ES-I3 (cell line): ENCODE results near the gene PCBP2.

Source experiments
- H3K36me3 ChIP-seq: 2 replicates; pipeline ENCODE4 v1.6.1; 2013; ENCODE audit warnings: mild to moderate bottlenecking, low read length, control low read depth, moderate library complexity; ENCODE audit not compliant: insufficient read depth
- H3K4me1 ChIP-seq: 2 replicates; pipeline ENCODE4 v1.6.1; 2013; ENCODE audit warnings: mild to moderate bottlenecking, control low read depth, low read length; ENCODE audit not compliant: insufficient read depth
- H3K9ac ChIP-seq: 2 replicates; pipeline ENCODE4 v1.6.1; 2013; ENCODE audit warnings: low read depth, mild to moderate bottlenecking, low read length, moderate library complexity
- H3K9me3 ChIP-seq: 2 replicates; pipeline ENCODE4 v1.6.1; 2013; ENCODE audit warnings: mild to moderate bottlenecking, low read length, moderate library complexity; ENCODE audit not compliant: control insufficient read depth, insufficient read depth

The PCBP2 gene

DNA sequence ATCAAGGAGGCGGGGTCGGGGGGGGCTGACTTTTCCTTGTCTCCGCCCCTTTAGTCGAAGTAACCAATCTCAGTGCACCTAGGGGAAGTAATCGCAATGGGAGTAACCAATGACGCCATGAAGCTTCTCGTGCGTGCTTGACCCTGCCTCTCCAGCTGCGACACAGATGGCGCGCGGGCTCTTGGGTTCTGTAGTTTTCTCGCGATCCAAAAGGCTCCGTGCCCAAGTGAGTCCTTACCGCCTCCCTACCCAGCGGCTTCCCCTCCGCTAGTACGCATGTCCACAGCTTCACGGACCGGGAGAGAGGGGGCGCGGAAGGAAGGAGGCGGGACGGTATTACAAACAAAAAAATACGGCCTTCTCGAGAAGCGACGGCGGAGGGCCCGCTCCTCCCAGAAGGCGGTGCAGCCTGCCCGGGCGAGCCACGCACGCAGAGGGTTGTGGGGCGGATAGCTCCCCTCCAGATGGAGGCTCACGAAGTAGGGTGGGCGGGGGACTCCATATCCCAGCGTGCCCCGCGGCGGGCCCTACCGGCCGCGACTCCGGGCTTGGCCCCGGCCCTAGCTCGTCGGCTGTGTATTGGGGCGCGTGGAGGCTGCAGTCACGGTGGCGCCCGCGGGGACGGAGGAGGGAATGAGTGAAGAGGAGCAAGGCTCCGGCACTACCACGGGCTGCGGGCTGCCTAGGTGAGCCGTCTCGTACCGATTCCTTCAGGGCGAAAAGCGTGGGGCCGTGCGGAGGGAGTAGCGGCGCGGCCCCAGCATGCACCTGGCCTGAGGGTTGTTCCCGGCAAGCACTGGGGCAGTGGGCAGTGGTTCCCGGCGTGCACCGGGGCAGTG is 49.1 kb downstream of the PCBP2 start, which contains the start of gene TARBP2:
Gene TARBP2 (plus strand): TSS at position 508 of the 839 bp plus-strand sequence. CDS start 126 bp downstream, at position 634.
- H3K9me3 ChIP-seq, result no peaks in the 10 kb centered on the region
- peak within 1 kb of the TSS; percentile 76 for H3K9ac ChIP-seq
- no peaks in the 10 kb centered on the region for H3K36me3 ChIP-seq
- H3K4me1 ChIP-seq, result peaks cover 21% of the 10 kb centered on the region

GRCh38 chr12:53501615-53502181 is 49.8 kb downstream of the PCBP2 start:
- peaks cover 15% of the 10 kb centered on the region for H3K4me1 ChIP-seq
- H3K9me3 ChIP-seq, result no peaks in the 10 kb centered on the region
- H3K36me3 ChIP-seq, result no peaks in the 10 kb centered on the region
- H3K9ac ChIP-seq, result peak overlapping the region; percentile 76

DNA sequence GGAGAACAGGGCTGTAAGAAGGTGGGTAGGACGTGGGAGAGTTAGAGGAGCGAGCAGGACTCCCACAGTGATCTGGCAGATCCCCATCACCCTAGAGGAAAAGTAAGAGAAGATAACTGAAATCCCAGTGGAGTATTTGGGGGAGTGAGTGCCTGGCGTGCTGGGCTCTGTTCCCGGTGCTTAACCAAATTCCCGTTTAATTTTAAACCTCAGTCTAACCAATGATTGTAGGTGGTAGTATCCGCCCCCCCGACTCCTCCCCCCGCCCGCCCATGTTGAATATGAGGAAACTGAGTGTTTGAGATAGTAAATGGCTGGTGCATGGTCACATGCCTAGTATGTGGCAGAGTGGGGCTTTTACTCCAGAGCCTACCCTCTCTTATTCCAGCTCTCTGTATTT is 50.4 kb downstream of the PCBP2 start:
- peaks cover 12% of the 10 kb centered on the region for H3K4me1 ChIP-seq
- H3K9ac ChIP-seq, result no peak overlapping the region; the same call in 1 of the 2 replicates
- no peaks in the 10 kb centered on the region for H3K9me3 ChIP-seq
- H3K36me3 ChIP-seq, result no peaks in the 10 kb centered on the region

- Histone ChIP-seq H3K9me3 (no peaks in the 10 kb centered on the region), H3K4me1 (peaks cover 11% of the 10 kb centered on the region), H3K36me3 (no peaks in the 10 kb centered on the region), H3K9ac (no peak overlapping the region)
Measured at GRCh38 chr12:53502983-53503728, 51.3 kb downstream of the PCBP2 start.

GRCh38 chr12:53504004-53504920 is 52.4 kb downstream of the PCBP2 start:
- Histone ChIP-seq H3K4me1 (peaks cover 7% of the 10 kb centered on the region; the same call in 1 of the 2 replicates), H3K9me3 (no peaks in the 10 kb centered on the region), H3K9ac (no peak overlapping the region), H3K36me3 (no peaks in the 10 kb centered on the region)

DNA sequence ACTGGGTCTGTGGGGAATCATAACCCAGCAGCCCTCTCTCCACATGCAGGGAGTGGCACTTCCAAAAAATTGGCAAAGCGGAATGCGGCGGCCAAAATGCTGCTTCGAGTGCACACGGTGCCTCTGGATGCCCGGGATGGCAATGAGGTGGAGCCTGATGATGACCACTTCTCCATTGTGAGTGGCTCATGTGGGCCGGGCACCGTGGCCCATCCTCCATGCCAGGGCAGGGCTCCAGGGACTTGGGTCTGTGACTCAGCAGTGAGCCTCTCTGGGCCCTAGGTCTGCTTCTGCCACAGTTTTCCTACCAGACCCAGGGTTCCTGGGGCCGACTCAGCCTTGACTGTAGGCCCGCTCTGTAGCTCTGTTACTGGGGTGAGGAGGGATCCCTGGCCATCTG is 53.2 kb downstream of the PCBP2 start:
- H3K4me1 ChIP-seq, result peaks cover 7% of the 10 kb centered on the region; the same call in 1 of the 2 replicates
- no peaks in the 10 kb centered on the region for H3K9me3 ChIP-seq
- no peak overlapping the region for H3K9ac ChIP-seq
- no peaks in the 10 kb centered on the region for H3K36me3 ChIP-seq

- H3K4me1 ChIP-seq, result peaks cover 7% of the 10 kb centered on the region; the same call in 1 of the 2 replicates
- H3K9me3 ChIP-seq, result no peaks in the 10 kb centered on the region
- H3K9ac ChIP-seq, result no peak overlapping the region
- H3K36me3 ChIP-seq, result no peaks in the 10 kb centered on the region
Measured at GRCh38 chr12:53505555-53506449, 53.9 kb downstream of the PCBP2 start.

DNA sequence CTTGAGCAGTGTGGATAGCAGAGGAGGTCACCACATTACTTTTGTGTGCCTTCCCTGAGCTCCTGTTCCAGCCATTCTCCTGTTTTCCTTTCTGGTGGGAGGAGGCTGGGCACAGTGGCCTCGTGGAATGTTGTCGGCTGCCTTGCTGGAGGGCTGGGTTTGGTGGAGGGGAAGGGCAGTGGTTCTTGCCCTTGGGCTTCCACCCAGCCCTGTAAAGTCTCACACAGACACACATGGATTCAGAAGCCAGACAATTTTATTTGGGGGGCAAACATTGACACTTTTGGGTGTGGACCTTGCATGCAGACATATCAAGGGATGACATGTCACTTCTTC is 54.5 kb downstream of the PCBP2 start:
- H3K9me3 ChIP-seq, result no peaks in the 10 kb centered on the region
- H3K4me1 ChIP-seq, result peaks cover 7% of the 10 kb centered on the region; the same call in 1 of the 2 replicates
- H3K36me3 ChIP-seq, result no peaks in the 10 kb centered on the region
- H3K9ac ChIP-seq, result no peak overlapping the region

GRCh38 chr12:53506881-53507602 is 55.1 kb downstream of the PCBP2 start, which contains the start of gene NPFF:
TSS of gene NPFF (minus strand) at chr12:53507484. CDS start at chr12:53507474, 10 bp downstream.
- H3K9me3 ChIP-seq, result no peaks in the 10 kb centered on the region
- no peak within 1 kb of the TSS for H3K9ac ChIP-seq
- H3K4me1 ChIP-seq, result peaks cover 1% of the 10 kb centered on the region; the same call in 1 of the 2 replicates
- no peaks in the 10 kb centered on the region for H3K36me3 ChIP-seq

DNA sequence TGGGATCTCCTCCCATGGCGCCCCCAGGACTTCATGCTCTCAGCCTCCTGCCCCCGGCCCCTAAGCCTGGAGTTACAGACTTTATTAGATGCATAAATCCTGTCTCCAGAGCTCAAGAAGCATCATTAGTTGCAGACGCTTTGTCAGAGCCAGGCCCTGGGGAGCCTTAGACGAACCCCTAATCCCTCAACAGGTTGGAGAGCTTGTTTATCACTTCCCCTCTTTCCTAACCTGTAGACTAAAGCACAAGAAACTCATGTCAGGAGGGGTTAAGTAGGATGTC is 55.6 kb downstream of the PCBP2 start:
- Histone ChIP-seq H3K9me3 (no peaks in the 10 kb centered on the region), H3K9ac (no peak overlapping the region), H3K36me3 (no peaks in the 10 kb centered on the region), H3K4me1 (no peaks in the 10 kb centered on the region; the same call in 1 of the 2 replicates)

DNA sequence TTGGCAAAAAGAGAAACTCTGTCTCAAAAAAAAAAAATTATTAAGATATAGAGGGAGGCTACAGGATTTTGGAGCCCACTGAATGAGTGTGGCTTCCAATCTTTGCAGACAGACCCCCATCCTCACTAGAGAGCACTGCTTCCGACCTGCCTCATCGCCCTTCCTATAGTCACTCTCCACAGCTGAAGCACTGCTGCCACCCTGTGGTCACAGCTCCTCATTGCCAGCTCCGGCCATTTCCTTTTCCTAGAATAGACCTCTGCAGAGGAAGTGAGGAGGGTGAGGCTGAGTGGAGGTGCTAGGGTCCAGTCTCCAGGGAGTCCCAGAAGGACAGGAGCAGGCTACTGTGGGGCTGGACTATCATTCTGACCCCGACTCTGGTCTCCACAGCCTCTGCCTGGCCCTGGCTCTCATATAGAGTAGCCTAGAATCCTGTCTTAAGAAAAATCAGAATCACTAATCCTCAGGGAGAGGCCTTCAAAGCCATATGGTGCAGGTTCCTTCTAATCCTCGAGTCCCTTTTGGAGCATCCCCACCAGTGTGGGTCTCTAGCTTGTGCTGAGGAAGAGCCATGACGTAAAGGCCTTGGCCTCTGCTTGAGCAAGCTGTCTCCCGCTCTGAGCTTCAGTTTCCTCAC is 56.8 kb downstream of the PCBP2 start:
- Histone ChIP-seq H3K9ac (no peak overlapping the region), H3K9me3 (no peaks in the 10 kb centered on the region), H3K4me1 (no peaks in the 10 kb centered on the region; the same call in 1 of the 2 replicates), H3K36me3 (no peaks in the 10 kb centered on the region)

GRCh38 chr12:53510181-53510812 is 58.4 kb downstream of the PCBP2 start:
- Histone ChIP-seq H3K4me1 (no peaks in the 10 kb centered on the region; the same call in 1 of the 2 replicates), H3K9me3 (no peaks in the 10 kb centered on the region), H3K9ac (no peak overlapping the region), H3K36me3 (no peaks in the 10 kb centered on the region)
